Lower leg skin (tissue), 3 donors: ENCODE data around the gene SH3GLB1.

Experiments used
- CTCF ChIP-seq, 3 donors: fragments of 450-650 bp; IDR thresholded peaks; one replicate each; pipeline ENCODE4 v1.5.1; 2016; ENCODE audit warnings: antibody characterized with exemption in 3 of 3, mild to moderate bottlenecking in 3 of 3, moderate library complexity in 2 of 3
- POLR2A ChIP-seq, 2 donors: fragments of 450-650 bp; IDR thresholded peaks; one replicate each; pipeline ENCODE4 v1.6.1; 2016 to 2017; ENCODE audit warnings: antibody characterized with exemption in 2 of 2, mild to moderate bottlenecking in 1 of 2, moderate library complexity in 1 of 2

- TF ChIP-seq CTCF (IDR thresholded peaks at IDR 0.05) (no peak), POLR2A (IDR thresholded peaks at IDR 0.05) (no peak)
Observed at GRCh38 chr1:86782482-86782881, 78.1 kb downstream of the SH3GLB1 start.
